GM10266 (cell line): Measurements from ENCODE around the gene MUC12.

ENCODE experiments used
- DNase-seq: peaks from one replicate; pipeline ENCODE4 v3.0.0; 2012; ENCODE audit errors: extremely low spot score
- CTCF ChIP-seq: IDR thresholded peaks from 2 replicates; pipeline ENCODE4 v1.5.1; 2012; ENCODE audit warnings: mild to moderate bottlenecking, low read depth; ENCODE audit not compliant: control insufficient read depth, insufficient read depth; ENCODE audit errors: missing control alignments

The MUC12 gene

DNA sequence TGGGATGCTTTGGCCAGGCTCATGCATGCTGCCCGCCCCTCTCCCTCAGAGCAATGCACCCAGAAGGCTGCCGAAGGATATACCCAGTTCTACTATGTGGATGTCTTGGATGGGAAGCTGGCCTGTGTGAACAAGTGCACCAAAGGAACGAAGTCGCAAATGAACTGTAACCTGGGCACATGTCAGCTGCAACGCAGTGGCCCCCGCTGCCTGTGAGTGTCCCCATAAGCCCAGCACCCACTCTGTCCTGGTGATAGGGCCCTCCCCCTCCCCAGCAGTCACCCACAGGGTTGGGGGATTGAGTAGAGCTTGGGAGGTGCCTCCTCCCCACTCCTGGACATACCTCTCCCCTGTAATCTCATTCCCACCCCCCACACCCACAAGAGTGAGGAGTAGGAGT, 43.6 kb downstream of the MUC12 start:
- DNase-seq, result no peak
- no peak for TF ChIP-seq CTCF

- no peak for TF ChIP-seq CTCF
- DNase-seq, result no peak
Measured at GRCh38 chr7:101015626-101016025, 46.3 kb downstream of the MUC12 start.

- TF ChIP-seq CTCF, result no peak
- peak; percentile 79 for DNase-seq
Measured at GRCh38 chr7:101017064-101017777, 47.9 kb downstream of the MUC12 start.

GRCh38 chr7:101018271-101019167, 49.2 kb downstream of the MUC12 start:
- DNase-seq, result peak; percentile 33
- TF ChIP-seq CTCF, result no peak

GRCh38 chr7:101020444-101020843, 51.1 kb downstream of the MUC12 start:
- DNase-seq, result no peak
- TF ChIP-seq CTCF, result no peak

DNA sequence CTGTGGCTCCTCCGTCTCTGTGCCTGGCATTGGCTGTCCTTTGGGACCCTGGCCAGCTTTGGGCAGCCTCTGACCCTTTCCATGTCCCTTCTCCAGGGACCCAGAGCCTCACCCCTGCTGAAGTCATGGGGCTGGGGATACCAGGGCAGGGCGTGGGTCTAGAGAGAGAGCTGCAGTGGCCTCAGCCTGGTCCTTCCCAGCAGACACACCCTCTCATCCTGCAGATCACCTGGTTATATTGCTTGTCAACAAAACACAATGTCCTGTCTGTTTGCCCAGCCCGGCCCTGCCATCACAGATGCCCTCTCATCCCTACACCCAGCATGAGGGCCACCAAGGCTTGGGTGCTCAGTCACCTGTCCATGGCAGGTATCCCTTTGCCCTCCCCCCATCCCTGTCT, 52.3 kb downstream of the MUC12 start:
- TF ChIP-seq CTCF, result no peak
- no peak for DNase-seq

- no peak for TF ChIP-seq CTCF
- DNase-seq, result no peak
Measured at GRCh38 chr7:101023839-101024238, 54.5 kb downstream of the MUC12 start.
